ENCODE measurements around the gene RAPGEF2. TPM values are rescaled to one million over a fixed set of nuclear protein-coding genes. Genes with fewer than 3 reads are reported as not detected.

The RAPGEF2 gene
- total and polyA plus RNA-seq, 2 of the 8 experiments (the other 6 are each of a cell fraction or from before 2014, with no cell fraction given), result 24.4 to 48.6 TPM

DNA sequence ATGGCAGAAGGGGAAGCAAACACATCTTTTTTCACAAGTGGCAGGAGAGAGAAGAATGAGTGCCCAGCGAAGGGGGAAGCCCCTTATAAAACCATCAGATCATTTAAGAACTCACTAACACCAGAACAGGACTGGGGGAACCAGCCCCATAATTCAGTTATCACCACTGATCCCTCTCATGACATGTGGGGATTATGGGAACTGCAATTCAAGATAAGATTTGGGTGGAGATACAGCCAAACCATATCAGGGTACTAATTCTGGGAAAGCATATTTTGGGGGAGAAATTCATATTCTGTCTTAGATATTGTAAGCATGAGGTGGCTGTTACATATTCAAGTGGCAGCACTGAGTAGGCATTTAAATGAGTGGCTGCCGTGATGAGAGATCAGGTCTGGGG lies 87.8 kb downstream of the RAPGEF2 start:
- no peak overlapping the region for H2AK5ac ChIP-seq (ENCODE audit: low read depth, low read length)
- 84% methylated on average over 2 of the region's 2 CpGs; no CpG with 5 or more reads in 1 of the 2 experiments for WGBS, 2 experiments (ENCODE audit: extremely low coverage in 1 of 2, insufficient coverage in 1 of 2, insufficient read length in 1 of 2, insufficient replicate concordance in 2 of 2, low coverage in 1 of 2, low lambda C conversion rate in 2 of 2, missing lambda C conversion rate in 1 of 2)
- ChIA-PET POLR2A (ENCODE audit: partially characterized antibody) (interaction anchor here (0.6 to 0.7 kb wide), 2 partner anchors 337 to 399 kb away, joined by 3 to 4 read pairs; no protein-coding TSS in a partner anchor), CTCF (ENCODE audit: partially characterized antibody) (interaction anchor here (0.9 to 5.4 kb wide), 10 partner anchors 8 to 478 kb away, joined by 3 to 54 read pairs (median 9); no protein-coding TSS in a partner anchor)
- H2BK12ac ChIP-seq (ENCODE audit: low read depth, low read length), result no peak overlapping the region
- H2BK15ac ChIP-seq (ENCODE audit: low read length), result no peak overlapping the region
- H3K4me1 ChIP-seq (replicated peaks in 1 of 4; ENCODE audit: control insufficient read depth in 3 of 4, insufficient read depth in 4 of 4, low read length in 3 of 4), result no peaks in the 10 kb centered on the region
- no peak overlapping the region for H2BK20ac ChIP-seq (ENCODE audit: low read length)
- no peak overlapping the region for H3K14ac ChIP-seq (ENCODE audit: insufficient read length)
- H3K27me3 ChIP-seq (replicated peaks in 1 of 4; ENCODE audit: control insufficient read depth in 3 of 4, extremely low read depth in 1 of 4, insufficient read depth in 3 of 4, low read length in 3 of 4), result no peaks in the 10 kb centered on the region
- H2AFZ ChIP-seq (ENCODE audit: low read length), result no peak overlapping the region
- no peak overlapping the region for H3K4me3 ChIP-seq (ENCODE audit: extremely low read depth in 1 of 4, insufficient read depth in 2 of 4, low read depth in 3 of 4, low read length in 4 of 4)
- no peak overlapping the region for H2BK120ac ChIP-seq (replicated peaks; ENCODE audit: low read depth, low read length)
- H3K36me3 ChIP-seq (ENCODE audit: control insufficient read depth in 2 of 4, insufficient read depth in 4 of 4, low read length in 3 of 4), result no peaks in the 10 kb centered on the region
- no peak overlapping the region for H4K5ac ChIP-seq (ENCODE audit: insufficient read length, low read depth, low read length)
- H3K4me2 ChIP-seq (ENCODE audit: insufficient read depth in 1 of 2, low read depth in 2 of 2, low read length in 2 of 2), result no peak overlapping the region
- no peak overlapping the region for H3K56ac ChIP-seq (replicated peaks; ENCODE audit: insufficient read length, low read depth, low read length)
- H3K79me1 ChIP-seq (ENCODE audit: low read depth, low read length), result no peaks in the 10 kb centered on the region; the same call in 1 of the 2 replicates
- H3K27ac ChIP-seq (ENCODE audit: low read depth, low read length), result no peak overlapping the region
- no peak for FAIRE-seq
- no peak overlapping the region for H2BK5ac ChIP-seq (ENCODE audit: low read depth, low read length)
- H3K23me2 ChIP-seq (ENCODE audit: low read depth, low read length), result no peaks in the 10 kb centered on the region; the same call in 1 of the 2 replicates
- H3K23ac ChIP-seq (ENCODE audit: insufficient read length), result no peak overlapping the region
- no peak overlapping the region for H3K4ac ChIP-seq (replicated peaks; ENCODE audit: insufficient read length, low read depth, low read length)
- no peak overlapping the region for H4K8ac ChIP-seq (ENCODE audit: extremely low read depth, insufficient read depth, low read length)
- H4K20me1 ChIP-seq (replicated peaks in 1 of 2; ENCODE audit: control insufficient read depth in 1 of 2, insufficient read depth in 2 of 2, low read length in 2 of 2), result no peaks in the 10 kb centered on the region
- H4K91ac ChIP-seq (replicated peaks; ENCODE audit: insufficient read length, low read length), result no peak overlapping the region
- H3K79me2 ChIP-seq (ENCODE audit: control insufficient read depth in 1 of 2, insufficient read depth in 2 of 2, low read length in 2 of 2), result peaks cover 0 to 14% of the 10 kb centered on the region in 2 experiments; a peak in 3 of 4 replicates
- no peak overlapping the region for H3K18ac ChIP-seq (ENCODE audit: extremely low read depth, low read length)
- no peaks in the 10 kb centered on the region for H3K9me3 ChIP-seq (ENCODE audit: insufficient read depth in 2 of 2, low read depth in 1 of 2, low read length in 1 of 2)
- DNase-seq (ENCODE audit: low read depth in 1 of 2, low spot score in 2 of 2), result no peak
- no peak overlapping the region for H3K9ac ChIP-seq (replicated peaks in 1 of 4; ENCODE audit: extremely low read depth in 1 of 4, low read depth in 3 of 4, low read length in 3 of 4)
- TF ChIP-seq POLR2AphosphoS5 (IDR thresholded peaks at IDR 0.05; ENCODE audit: low read depth, low read length) (no peak), TEAD4 (IDR thresholded peaks at IDR 0.05; ENCODE audit: low read depth, low read length) (no peak), POLR2A (IDR thresholded peaks at IDR 0.05; ENCODE audit: control extremely low read depth in 1 of 2, low read depth in 2 of 2, low read length in 2 of 2) (no peak), BCL11A (IDR thresholded peaks at IDR 0.05; ENCODE audit: low read depth in 2 of 2, low read length in 2 of 2) (no peak), SP2 (IDR thresholded peaks at IDR 0.05; ENCODE audit: low read length) (no peak), POU5F1 (IDR thresholded peaks at IDR 0.05; ENCODE audit: low read depth, low read length) (no peak), TCF12 (IDR thresholded peaks at IDR 0.05; ENCODE audit: low read depth, low read length) (no peak), RBBP5 (IDR thresholded peaks at IDR 0.05; ENCODE audit: borderline replicate concordance, low read depth, low read length) (no peak), JUN (IDR thresholded peaks at IDR 0.05; ENCODE audit: low read depth, low read length) (no peak), JUND (IDR thresholded peaks at IDR 0.05; ENCODE audit: low read length) (no peak), FOSL1 (IDR thresholded peaks at IDR 0.05; ENCODE audit: insufficient read depth, low read depth, low read length) (no peak), CHD1 (IDR thresholded peaks at IDR 0.05; ENCODE audit: low read depth, low read length) (no peak), NRF1 (IDR thresholded peaks at IDR 0.05; ENCODE audit: low read depth, low read length) (no peak), HDAC6 (IDR thresholded peaks at IDR 0.05; ENCODE audit: low read depth, low read length) (no peak), BRCA1 (IDR thresholded peaks at IDR 0.05; ENCODE audit: low read depth, low read length) (no peak), KDM5A (IDR thresholded peaks at IDR 0.05; ENCODE audit: low read length) (no peak)

Measured in H1 (cell line).